K562 (cell line): ENCODE data around the gene EVPL. TPM values are rescaled to one million over a fixed set of nuclear protein-coding genes. Genes with fewer than 3 reads are reported as not detected.
"Not testable (repeated sequence)": the region's sequence is repeated elsewhere in the genome, so short reads cannot be mapped to it uniquely, and the experiment has no call there.

Experiments used
- ATAC-seq: fragments of 200-7000 bp; cut with Tn5 transposase; 3 replicates; pipeline ENCODE4 v1.9.1; 2020; ENCODE audit warnings: moderate library complexity
- BruUV-seq: library from RNA; stranded (reverse); fragments of 400-500 nt; replicated peaks from 2 replicates; lab custom pipeline; 2021; lab: Mats Ljungman, UMichigan
- CTCF ChIA-PET: fragments of 300-600 bp; formaldehyde crosslinking; extraction: SDS; loops from one replicate; lab custom pipeline; 2021; ENCODE audit warnings: low intra/inter-chr PET ratio; lab: Yijun Ruan, JAX
- POLR2A ChIA-PET: fragments of 300-600, 350-650 bp; sonication (Branson Sonifier 250); formaldehyde crosslinking; extraction: SDS; loops from one replicate; lab custom pipeline; 2021; ENCODE audit warnings: antibody characterized with exemption, inconsistent platforms; lab: Yijun Ruan, JAX
- DNase-seq, 4 experiments: peaks; one replicate each; pipeline versions ENCODE4 v3.0.0 to v3.0.0-alpha.2; 2011 to 2018; ENCODE audit warnings: low spot score in 3 of 4, mixed read lengths in 3 of 4; ENCODE audit errors: extremely low read depth in 1 of 4
- FAIRE-seq: peaks from 2 replicates; lab custom pipeline; 2011; peaks lifted over from hg19 to GRCh38; lab: Jason Lieb, UNC
- H2AFZ ChIP-seq: 2 replicates; pipeline ENCODE4 v1.6.0; 2011; ENCODE audit warnings: low read depth, low read length, control low read depth, inconsistent platforms
- H3K27ac ChIP-seq: fragments of 200-600 bp; 3 replicates; pipeline ENCODE4 v1.8.0; 2011; ENCODE audit warnings: low read depth, mild to moderate bottlenecking, control low read depth, inconsistent platforms, low read length, moderate library complexity, mixed read lengths; ENCODE audit errors: extremely low read depth
- H3K27me3 ChIP-seq, 2 experiments: fragments of 300-600 bp in 1 of 2; 2 replicates in 1 of 2; 3 replicates in 1 of 2; pipeline versions ENCODE4 v1.6.0 to v1.8.0; 2011; ENCODE audit warnings: inconsistent platforms in 2 of 2, low read length in 2 of 2, mild to moderate bottlenecking in 1 of 2, mixed read lengths in 1 of 2, moderate library complexity in 1 of 2; ENCODE audit not compliant: control insufficient read depth in 2 of 2, insufficient read depth in 2 of 2
- H3K36me3 ChIP-seq: fragments of 300-600 bp; 3 replicates; pipeline ENCODE4 v1.8.0; 2011; ENCODE audit warnings: mild to moderate bottlenecking, low read length, inconsistent platforms; ENCODE audit not compliant: control insufficient read depth, insufficient read depth
- H3K4me1 ChIP-seq, 2 experiments: fragments of 200-600 bp in 1 of 2; replicated peaks in 1 of 2; 2 replicates in 1 of 2; 3 replicates in 1 of 2; pipeline versions ENCODE4 v1.5.1 to v1.8.0; 2011; ENCODE audit warnings: inconsistent platforms in 2 of 2, low read length in 2 of 2, mild to moderate bottlenecking in 1 of 2, mixed read lengths in 1 of 2, moderate library complexity in 1 of 2; ENCODE audit not compliant: control insufficient read depth in 2 of 2, insufficient read depth in 2 of 2
- H3K4me2 ChIP-seq: 2 replicates; pipeline ENCODE4 v1.6.1; 2011; ENCODE audit warnings: low read length, control low read depth, inconsistent platforms, mixed read lengths; ENCODE audit not compliant: insufficient read depth
- H3K4me3 ChIP-seq: fragments of 200-600 bp; sonication (generic), shearing (Covaris generic); 2 replicates; pipeline ENCODE4 v1.5.1; 2016; ENCODE audit warnings: control low read depth, inconsistent platforms
- H3K79me2 ChIP-seq: fragments of 200-600 bp; 3 replicates; pipeline ENCODE4 v1.8.0; 2011; ENCODE audit warnings: low read length, inconsistent platforms; ENCODE audit not compliant: control insufficient read depth, insufficient read depth
- H3K9ac ChIP-seq, 2 experiments: 2 replicates each; pipeline versions ENCODE4 v1.6.0 to v1.6.1; 2011; ENCODE audit warnings: low read depth in 2 of 2, low read length in 2 of 2, control low read depth in 1 of 2, inconsistent platforms in 1 of 2, mild to moderate bottlenecking in 1 of 2, mixed read lengths in 1 of 2; ENCODE audit not compliant: insufficient read depth in 1 of 2
- H3K9me1 ChIP-seq: one replicate; pipeline ENCODE4 v1.6.0; 2011; ENCODE audit warnings: inconsistent platforms, mild to moderate bottlenecking, low read length, moderate library complexity; ENCODE audit not compliant: control insufficient read depth, insufficient read depth
- H3K9me3 ChIP-seq: replicated peaks from 2 replicates; pipeline ENCODE4 v1.5.1; 2011; ENCODE audit warnings: low read depth, low read length, inconsistent platforms; ENCODE audit not compliant: control insufficient read depth, insufficient read depth
- H4K20me1 ChIP-seq: replicated peaks from 2 replicates; pipeline ENCODE4 v1.6.1; 2011; ENCODE audit warnings: low read length, inconsistent platforms, mixed read lengths; ENCODE audit not compliant: control insufficient read depth, insufficient read depth
- JUN ChIP-seq, 2 experiments: sonication (generic) in 1 of 2; formaldehyde crosslinking in 1 of 2; IDR thresholded peaks; 2 replicates each; pipeline versions ENCODE4 v1.6.1 to v1.8.0; 2012 to 2022; ENCODE audit warnings: borderline replicate concordance in 2 of 2, mild to moderate bottlenecking in 2 of 2, improper control_type of control experiment in 1 of 2, low read depth in 1 of 2, low read length in 1 of 2, missing genetic modification reagents in 1 of 2
- MTA2 ChIP-seq: fragments of 450-650 bp; IDR thresholded peaks from 2 replicates; pipeline ENCODE4 v1.6.1; 2016; ENCODE audit warnings: low read depth
- NFIC ChIP-seq: fragments of 450-650 bp; IDR thresholded peaks from 2 replicates; pipeline ENCODE4 v1.6.1; 2017; ENCODE audit warnings: mild to moderate bottlenecking, inconsistent platforms
- SIX5 ChIP-seq, 2 experiments: IDR thresholded peaks; 2 replicates each; pipeline ENCODE4 v1.6.1; 2011; ENCODE audit warnings: low read length in 2 of 2, borderline replicate concordance in 1 of 2, low read depth in 1 of 2, mild to moderate bottlenecking in 1 of 2, moderate library complexity in 1 of 2; ENCODE audit not compliant: insufficient read depth in 1 of 2
- SMARCA4 ChIP-seq: fragments of 450-650 bp; IDR thresholded peaks from 2 replicates; pipeline ENCODE4 v1.6.1; 2016
- TGIF2 ChIP-seq: sonication (generic); formaldehyde crosslinking; IDR thresholded peaks from 2 replicates; pipeline ENCODE4 v1.8.1; 2022; ENCODE audit warnings: mild to moderate bottlenecking, missing genetic modification reagents, moderate library complexity
- ZNF121 ChIP-seq: sonication (generic); formaldehyde crosslinking; conservative IDR thresholded peaks from 2 replicates; pipeline ENCODE4 v1.8.0; 2022; ENCODE audit warnings: missing genetic modification reagents
- WGBS: fragments of 100-300 bp; shearing (Covaris generic); methylation state at CpG from one replicate; pipeline ENCODE4 v1.1.6; 2016; ENCODE audit warnings: low coverage, mixed read lengths; ENCODE audit not compliant: insufficient coverage; ENCODE audit errors: missing lambda C conversion rate; 5-methylcytosine and 5-hydroxymethylcytosine counted together
- in situ Hi-C: fragments of 300-500 bp; cut with MboI; formaldehyde crosslinking; loops from 4 replicates; pipeline ENCODE4 v1.15.0; 2018; ENCODE audit warnings: inconsistent platforms, mixed read lengths
- intact Hi-C: fragments of 100-400 bp; cut with micrococcal nuclease; formaldehyde crosslinking; loops from 2 replicates; pipeline ENCODE4 v1.14.2; 2022
- polyA plus RNA-seq, 8 experiments: library from polyadenylated mRNA; depleted of rRNA in 4 of 8; stranded (reverse) in 5 of 8; unstranded in 3 of 8; fragments of >200 nt; fragmentation: Nextera tagmentation in 2 of 8; fragmentation: Illumina TruSeq in 1 of 8; extraction: Ambion mirVana in 2 of 8; extraction: Trizol in 1 of 8; gene quantifications; 2 replicates each; pipeline versions ENCODE4 v1.2.1 to v1.2.3, GENCODE V29; 2011 to 2014; ENCODE audit warnings: inconsistent platforms in 1 of 8, missing spikeins in 1 of 8
- total RNA-seq, 7 experiments: library from RNA; depleted of rRNA in 6 of 7; stranded (reverse); fragments of >200 nt in 6 of 7; fragmentation: Illumina TruSeq in 2 of 7; extraction: Trizol in 2 of 7; gene quantifications; 2 replicates each; pipeline versions ENCODE4 v1.2.1 to v1.2.3, GENCODE V29; 2011 to 2021; ENCODE audit warnings: low replicate concordance in 1 of 7
- TF ChIP-seq, protein P1 (sequence below): fragments of 250-450 bp; sonication (Bioruptor Pico); IDR thresholded peaks from 2 replicates; pipeline ENCODE4 v1.6.1; 2021; ENCODE audit warnings: mild to moderate bottlenecking
- TF ChIP-seq, protein P2 (sequence below): fragments of 250-450 bp; sonication (Bioruptor Pico); IDR thresholded peaks from 2 replicates; pipeline ENCODE4 v1.5.0; 2021

The EVPL gene
- total and polyA plus RNA-seq, 9 of the 15 experiments (the other 6 are each of a cell fraction or from before 2014, with no cell fraction given): 0.08 to 0.18 (median 0.16) TPM; not detected in 5

DNA sequence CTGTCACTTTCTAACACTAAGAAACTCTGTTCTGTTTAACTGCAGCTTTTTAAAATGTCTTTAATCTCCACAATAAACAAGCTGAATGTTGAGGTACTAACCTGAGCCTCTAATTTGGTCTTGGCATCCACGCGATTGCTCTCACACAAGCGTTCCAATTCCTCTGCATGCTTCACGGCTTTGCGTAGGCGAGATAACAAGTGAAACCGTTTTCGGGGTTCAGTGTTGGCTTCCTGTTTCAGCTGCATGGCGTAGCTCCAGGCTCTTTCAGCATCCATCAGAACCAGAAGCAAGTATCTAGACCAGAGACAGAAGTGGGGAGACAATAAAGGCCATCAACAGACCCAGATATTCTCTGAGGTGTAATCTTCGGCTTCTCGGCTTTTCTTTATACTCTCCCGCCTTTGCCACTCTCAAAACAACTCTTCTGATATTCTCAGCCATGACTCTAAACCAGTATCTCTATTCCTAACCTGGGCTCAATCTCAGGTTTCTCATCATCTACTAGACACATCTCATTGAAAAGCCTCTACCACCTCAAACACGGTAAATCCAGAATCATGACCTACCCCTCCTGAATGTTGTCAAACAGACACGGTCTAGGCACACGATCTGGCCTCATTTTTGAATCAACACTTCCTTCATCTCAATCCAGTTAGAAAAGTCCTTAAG lies 36.9 kb upstream of the EVPL start (continued):
- TF ChIP-seq, protein P1, sequence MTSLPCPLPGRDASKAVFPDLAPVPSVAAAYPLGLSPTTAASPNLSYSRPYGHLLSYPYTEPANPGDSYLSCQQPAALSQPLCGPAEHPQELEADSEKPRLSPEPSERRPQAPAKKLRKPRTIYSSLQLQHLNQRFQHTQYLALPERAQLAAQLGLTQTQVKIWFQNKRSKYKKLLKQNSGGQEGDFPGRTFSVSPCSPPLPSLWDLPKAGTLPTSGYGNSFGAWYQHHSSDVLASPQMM (CRISPR knock-in tag): no peak
- TF ChIP-seq SMARCA4 (no peak), JUN (IDR thresholded peaks at IDR 0.05; ENCODE audit: borderline replicate concordance, low read depth, low read length) (no peak), JUN (CRISPR knock-in tag; IDR thresholded peaks at IDR 0.05; ENCODE audit: borderline replicate concordance) (no peak), SIX5 (IDR thresholded peaks at IDR 0.05; ENCODE audit: borderline replicate concordance in 1 of 2, insufficient read depth in 1 of 2, low read depth in 1 of 2, low read length in 2 of 2) (no peak), TGIF2 (CRISPR knock-in tag) (no peak), NFIC (no peak), MTA2 (no peak)
- TF ChIP-seq, protein P2, sequence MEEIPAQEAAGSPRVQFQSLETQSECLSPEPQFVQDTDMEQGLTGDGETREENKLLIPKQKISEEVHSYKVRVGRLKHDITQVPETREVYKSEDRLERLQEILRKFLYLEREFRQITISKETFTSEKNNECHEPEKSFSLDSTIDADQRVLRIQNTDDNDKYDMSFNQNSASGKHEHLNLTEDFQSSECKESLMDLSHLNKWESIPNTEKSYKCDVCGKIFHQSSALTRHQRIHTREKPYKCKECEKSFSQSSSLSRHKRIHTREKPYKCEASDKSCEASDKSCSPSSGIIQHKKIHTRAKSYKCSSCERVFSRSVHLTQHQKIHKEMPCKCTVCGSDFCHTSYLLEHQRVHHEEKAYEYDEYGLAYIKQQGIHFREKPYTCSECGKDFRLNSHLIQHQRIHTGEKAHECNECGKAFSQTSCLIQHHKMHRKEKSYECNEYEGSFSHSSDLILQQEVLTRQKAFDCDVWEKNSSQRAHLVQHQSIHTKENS (CRISPR knock-in tag): no peak

DNA sequence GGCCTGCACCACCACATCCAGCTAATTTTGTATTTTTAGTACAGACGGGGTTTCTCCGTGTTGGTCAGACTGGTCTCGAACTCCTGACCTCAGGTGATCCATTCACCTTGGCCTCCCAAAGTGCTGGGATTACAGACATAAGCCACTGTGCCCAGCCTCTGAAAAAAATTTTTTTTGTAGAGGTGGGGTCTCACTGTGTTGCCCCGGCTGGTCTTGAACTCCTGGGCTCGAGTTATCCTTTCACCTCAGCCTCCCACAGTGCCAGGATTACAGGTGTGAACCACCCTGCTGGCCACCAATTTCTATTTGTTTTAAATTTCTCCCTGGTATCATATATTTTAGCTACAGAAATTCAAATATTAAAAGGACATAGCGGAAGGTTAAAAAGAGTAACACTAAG lies 31.2 kb upstream of the EVPL start:
- CTCF ChIA-PET, H3K79me2 ChIP-seq, H3K4me3 ChIP-seq, H3K4me1 ChIP-seq, H3K27ac ChIP-seq, BruUV-seq, DNase-seq, H3K9ac ChIP-seq, H3K9me3 ChIP-seq, in situ Hi-C loops, H3K9me1 ChIP-seq, H3K4me2 ChIP-seq, intact Hi-C loops, ATAC-seq, H4K20me1 ChIP-seq, H2AFZ ChIP-seq, FAIRE-seq, H3K27me3 ChIP-seq: not testable (repeated sequence)
- WGBS: 94% methylated on average over 6 of the region's 6 CpGs
- H3K36me3 ChIP-seq: peaks cover 82% of the 10 kb centered on the region
- POLR2A ChIA-PET: interaction anchor here (0.6 to 5.0 kb wide), 4 partner anchors 11 to 202 kb away, joined by 3 to 33 read pairs (median 8); partner anchors contain the start of gene SRP68
- peak; percentile 70 for TF ChIP-seq ZNF121 (CRISPR knock-in tag)
